Activated CD4-positive, alpha-beta T cell treated with anti-CD3 and anti-CD28 coated beads, Interleukin-10, Interleukin-2, amounts not matched to agents 100 ng/mL and 50 ng/mL, durations not matched to agents 16 hours and 8 hours (primary cell): Measurements from ENCODE around the gene CCL20.

Experiments
- DNase-seq: peaks from one replicate; pipeline ENCODE4 v3.0.0-alpha.2; 2020

The CCL20 gene

DNA sequence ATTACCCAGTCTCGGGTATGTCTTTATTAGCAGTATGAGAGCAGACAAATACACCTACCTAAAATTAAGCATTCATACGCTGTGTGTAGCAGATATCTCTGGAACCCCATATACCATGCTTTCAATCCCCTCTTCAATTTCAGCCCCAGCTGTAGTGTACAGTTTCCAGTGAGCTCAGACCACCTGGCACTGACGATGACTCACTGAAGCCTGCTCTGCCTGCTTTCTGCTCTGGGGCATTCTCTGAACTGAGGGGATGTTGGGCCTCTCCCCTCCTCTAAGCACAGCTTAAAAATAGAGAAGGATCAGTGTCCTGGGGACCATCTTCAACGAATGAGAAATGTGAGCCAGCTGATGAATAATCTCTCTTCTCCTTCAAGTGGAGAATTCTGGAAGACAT, 8.7 kb upstream of the CCL20 start:
- DNase-seq, result no peak

DNA sequence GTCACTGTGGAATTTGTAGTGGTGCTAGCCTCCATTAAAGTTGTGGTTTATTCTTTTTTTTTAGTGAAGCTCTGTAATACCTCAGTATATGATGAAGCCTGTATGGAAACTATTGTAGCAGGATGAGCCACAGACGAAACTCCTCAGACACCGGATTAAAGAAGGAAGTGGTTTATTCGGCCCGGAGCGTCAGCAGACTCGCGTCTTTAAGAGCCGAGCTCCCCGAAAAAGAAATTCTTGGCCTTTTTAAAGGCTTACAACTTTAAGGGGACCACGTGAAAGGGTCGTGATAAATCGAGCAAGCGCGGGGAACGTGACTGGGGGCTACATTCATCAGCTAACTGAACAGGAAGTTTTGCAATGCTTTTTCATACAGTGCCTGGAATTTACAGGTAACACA, 8.1 kb upstream of the CCL20 start:
- DNase-seq, result peak; percentile 58

DNA sequence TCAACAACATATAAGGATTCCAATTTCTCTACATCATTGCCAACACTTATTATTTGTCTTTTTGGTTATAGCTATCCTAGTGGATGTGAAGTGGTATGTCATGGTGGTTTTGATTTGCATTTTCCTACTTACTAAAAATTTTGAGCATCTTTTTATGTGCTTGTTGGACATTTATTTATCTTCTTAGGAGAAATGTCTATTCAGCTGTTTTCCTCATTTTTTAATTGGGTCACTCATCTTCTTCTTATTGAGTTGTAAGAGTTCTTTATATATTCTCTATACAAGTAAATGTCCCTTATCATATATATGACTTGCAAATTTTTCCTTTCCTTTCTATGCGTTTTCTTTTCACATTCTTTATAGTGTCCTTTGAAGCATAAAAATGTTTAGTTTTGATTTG, 4.7 kb upstream of the CCL20 start:
- no peak for DNase-seq

DNA sequence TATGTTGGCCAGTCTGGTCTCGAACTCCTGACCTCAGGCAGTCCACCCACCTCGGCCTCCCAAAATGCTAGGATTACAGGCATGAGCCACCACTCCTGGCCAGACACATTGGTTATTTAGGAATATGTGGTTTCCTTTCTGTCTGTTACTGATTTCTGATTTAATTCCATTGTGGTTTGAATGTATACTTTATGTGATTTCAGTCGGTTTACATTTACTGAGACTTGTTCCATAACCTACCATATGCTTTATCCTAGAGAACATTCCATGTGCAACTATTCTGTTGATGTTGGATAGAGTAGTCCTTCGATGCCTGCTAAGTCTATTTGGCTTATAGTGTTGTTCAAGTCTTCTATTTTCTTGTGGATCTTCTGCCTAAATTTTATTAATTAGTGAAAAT, 1.6 kb upstream of the CCL20 start:
- no peak for DNase-seq

DNA sequence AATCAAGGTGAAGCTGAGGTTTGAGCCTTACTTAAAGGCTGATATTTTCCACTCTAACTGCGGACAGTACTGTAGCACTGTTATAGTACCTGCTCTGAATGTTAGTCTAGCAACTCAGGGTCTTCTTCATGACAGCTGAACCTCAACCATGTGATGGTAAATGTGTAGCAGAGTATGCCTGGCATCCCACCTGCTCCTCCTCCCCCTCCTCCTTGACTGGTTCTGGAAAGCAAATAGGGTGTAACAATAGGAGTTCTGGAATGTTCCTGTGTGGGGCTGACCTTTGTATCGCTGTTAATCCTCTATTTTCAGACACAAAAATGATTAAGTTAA, 447 bp upstream of the CCL20 start:
- no peak for DNase-seq

DNA sequence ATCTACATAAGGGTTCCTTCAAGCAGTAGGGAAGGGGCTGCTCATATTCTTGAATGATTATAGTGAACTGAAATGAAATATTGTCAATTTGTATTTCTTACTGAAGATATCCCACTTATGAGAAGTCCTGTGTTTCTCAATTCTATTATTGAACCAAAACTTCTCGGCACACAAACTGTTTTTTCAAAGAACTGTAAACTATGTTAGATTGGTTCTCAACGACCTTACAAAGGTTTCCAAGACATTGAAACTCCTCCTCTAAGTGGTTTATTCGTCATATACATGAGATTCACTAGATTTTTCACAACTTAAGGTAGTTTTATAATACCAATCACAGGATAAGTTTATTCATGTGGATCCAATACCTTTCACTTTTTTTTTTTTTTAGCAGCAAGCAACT, 1.4 kb downstream of the CCL20 start:
- DNase-seq, result no peak

DNA sequence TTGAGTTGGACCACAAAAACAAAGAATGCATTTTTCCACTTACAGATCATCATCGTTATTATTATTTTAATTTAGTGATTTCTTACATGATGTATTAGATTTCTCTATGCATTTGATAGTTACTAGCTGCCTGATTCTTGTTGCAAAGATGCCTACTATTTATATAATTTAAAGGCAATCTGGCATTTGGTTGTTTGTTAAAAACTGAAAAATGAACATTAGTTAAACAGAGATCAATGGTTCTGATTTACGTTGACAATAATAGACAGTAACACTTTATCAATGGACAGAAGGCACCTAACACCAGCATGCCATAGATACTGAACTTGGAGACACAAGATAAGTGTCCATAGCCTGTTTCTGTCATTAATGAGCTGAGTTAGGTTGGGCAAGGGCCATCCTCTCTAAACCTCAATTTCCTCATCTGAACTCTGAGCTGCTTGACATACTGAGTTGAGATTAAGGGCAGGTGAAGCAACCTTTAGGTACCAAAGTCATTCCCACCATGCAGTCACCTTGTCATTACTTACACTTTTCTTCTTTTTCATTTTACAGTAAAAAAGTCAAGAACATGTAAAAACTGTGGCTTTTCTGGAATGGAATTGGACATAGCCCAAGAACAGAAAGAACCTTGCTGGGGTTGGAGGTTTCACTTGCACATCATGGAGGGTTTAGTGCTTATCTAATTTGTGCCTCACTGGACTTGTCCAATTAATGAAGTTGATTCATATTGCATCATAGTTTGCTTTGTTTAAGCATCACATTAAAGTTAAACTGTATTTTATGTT, 3.1 kb downstream of the CCL20 start:
- no peak for DNase-seq

DNA sequence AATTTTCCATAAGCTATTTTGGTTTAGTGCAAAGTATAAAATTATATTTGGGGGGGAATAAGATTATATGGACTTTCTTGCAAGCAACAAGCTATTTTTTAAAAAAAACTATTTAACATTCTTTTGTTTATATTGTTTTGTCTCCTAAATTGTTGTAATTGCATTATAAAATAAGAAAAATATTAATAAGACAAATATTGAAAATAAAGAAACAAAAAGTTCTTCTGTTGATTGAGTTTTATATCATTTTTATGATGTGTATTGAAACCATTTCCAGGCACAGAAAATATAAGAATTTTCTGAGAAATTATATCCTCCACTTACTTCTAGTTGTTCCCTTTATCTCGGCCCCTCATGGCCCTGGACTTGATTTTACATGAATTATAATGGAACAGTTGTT, 3.7 kb downstream of the CCL20 start:
- no peak for DNase-seq

DNA sequence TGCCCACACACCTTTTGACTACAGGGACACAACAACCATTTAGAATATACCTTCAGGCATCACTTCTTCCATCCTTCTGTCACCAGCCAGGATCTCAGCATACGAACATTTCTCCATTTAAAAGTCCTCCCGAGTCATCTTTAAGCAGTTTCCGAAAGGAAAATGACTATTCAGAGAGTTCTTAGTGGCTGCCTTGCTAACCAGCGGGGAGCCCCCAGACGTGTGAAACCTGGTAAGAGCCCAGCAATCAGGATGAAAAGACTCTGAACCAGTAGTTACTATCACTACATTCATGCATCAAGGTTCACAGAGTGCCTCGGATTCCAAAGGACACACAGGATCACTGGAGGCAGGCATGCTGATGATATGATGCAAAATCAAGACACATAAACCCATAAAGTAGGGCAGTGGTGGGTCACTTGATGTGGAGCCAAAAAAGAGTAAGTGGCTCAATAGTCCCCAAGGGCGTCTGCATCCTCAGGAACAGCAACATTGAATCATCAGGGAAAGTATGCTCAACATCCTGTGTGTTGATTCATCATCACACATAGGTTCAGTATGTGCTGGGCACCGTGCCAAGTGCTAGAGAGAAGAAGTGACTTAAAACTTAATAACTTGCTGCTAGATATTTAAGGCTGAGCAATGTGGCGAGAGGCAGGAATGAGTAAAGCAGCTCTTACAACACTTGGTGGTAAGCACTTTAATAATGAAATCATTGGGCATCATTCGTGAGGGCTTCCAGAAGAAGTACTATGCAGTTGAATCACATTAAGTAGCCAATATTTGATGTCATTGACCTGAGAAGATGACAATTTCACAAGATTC, 4.4 kb downstream of the CCL20 start:
- peak; percentile 93 for DNase-seq

DNA sequence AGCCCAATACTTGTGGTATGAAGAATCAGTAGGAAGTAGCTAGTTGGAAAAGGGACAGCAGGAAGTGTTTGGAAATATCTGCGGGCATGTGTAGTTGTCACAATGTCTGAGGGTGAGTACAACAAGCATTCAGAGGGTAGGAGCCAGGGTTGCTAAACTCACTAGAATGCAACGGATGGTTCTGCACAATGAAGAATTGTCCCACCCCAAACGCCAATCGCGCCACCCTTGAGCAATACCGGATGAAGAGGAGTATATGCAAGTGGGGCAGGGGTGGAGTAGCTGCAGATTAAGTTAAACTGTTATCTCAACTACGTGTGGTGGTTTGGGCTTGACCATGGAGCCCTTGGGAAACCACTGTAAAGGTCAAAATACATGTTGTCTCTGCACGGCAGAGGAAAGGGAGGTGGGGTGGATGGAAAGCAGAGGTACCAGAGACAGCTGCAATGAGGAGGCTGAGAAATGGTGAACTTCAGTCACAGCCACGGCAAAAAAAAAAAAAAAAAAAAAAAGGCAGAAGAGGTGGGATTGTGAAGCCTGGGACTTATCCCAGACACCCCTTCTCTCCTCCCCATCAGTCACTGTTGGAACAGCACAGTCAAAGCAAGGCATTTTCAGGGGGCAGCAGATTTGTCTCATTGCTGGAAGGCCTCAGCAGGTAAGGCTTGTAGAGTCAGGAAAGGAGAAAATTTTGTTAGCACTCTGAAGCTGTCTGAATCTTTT, 5.2 kb downstream of the CCL20 start:
- DNase-seq, result no peak

DNA sequence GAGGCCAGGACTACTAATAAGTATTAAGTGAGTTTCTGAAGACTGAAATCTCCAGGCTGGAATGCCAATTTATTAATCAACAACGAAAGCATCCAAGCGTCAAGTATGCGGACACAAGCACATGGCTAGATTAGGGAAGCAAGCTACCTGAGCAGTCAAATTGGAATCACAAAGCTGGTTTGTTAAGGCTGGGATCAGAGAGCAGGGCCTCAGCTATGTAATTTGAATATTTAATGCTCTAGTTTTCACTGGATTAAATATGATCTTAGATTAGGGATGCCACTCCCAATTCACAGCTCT, 5.7 kb downstream of the CCL20 start:
- no peak for DNase-seq

DNA sequence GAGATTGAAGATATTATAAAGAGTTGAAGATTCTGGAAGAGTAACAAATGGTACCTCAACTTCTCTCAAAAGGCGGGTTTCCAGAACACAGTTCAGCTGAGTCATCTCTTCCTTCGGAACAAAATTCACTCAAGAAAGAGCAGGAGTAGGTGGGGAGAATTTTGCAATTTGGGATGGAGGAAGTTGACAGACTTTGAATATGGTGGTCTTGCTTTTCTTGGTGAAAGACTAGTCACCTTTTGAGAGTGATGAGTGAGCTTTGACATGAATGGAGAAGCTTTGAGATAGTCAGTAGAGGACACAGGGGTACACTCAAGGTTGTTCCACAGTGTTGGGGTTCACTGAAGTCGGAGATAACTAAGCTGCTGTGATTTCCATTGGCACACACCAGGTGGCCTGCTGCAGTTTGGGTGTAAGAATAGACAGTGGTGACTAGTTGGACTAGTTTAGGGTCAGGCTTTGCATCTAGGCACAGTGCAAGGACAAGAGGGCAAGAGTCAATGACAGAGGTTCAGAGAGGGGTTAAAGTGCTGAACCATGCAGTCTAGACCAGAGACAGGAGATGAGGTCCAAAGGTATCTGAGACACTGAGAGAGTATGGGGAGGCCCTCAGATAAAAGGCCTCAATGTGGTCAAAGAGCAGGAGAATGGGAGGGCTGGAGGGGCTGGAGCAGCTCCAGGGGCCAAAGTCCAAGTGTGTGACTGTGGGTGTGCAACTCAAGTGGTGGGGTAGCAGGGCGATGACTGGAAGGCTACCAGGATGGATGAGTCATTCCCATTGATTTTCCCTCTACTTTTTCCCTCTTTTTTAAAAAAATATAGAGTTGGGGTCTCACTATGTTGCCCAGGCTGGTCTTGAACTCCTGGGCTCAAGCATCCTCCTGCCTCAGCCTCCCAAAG, 7.7 kb downstream of the CCL20 start:
- DNase-seq, result no peak

DNA sequence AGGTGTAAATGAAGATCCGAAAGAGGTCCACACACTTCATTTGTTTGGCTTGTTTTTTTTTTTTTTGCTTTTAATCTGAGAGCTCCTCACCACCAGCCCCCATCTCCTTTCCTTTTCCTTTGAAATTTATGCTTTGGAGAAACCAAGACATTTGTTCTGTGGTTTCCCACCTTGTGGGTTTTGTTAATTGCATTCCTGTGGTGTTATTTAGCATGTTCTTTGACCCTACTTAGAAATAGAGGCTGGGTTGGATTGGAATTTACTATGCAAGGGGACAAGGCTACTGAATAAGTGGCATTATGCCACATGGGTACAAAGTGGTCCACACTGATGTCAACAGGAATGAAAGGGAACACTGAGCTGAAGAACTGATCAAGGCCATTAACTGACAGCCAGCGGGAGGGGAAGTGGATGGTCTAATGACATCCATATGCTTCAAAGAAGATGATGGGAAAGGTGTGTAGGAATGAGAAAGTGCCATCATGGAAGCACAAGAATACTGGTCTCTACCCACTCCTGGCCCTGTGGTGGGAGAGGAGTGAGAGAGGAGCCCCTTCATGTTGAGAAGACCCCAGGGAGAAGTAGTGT, 8.9 kb downstream of the CCL20 start:
- no peak for DNase-seq

DNA sequence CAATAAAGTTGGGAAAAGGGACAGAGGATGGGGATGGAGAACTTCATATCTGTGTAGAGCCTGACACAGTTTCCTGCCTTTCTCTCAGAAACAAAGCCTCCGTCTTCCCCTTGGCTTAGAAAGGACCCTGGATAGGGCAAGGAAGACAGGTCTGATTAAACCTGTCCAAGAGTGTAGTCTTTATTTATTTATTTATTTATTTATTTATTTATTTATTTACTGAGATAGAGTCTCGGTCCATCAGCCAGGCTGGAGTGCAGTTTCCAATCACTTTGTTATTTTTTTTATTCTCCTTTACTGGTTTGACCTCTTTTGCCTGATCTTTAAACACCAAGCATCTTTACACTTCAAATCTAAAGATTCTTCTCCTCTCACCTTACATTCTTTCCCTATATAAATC, 10.3 kb downstream of the CCL20 start:
- DNase-seq, result no peak

DNA sequence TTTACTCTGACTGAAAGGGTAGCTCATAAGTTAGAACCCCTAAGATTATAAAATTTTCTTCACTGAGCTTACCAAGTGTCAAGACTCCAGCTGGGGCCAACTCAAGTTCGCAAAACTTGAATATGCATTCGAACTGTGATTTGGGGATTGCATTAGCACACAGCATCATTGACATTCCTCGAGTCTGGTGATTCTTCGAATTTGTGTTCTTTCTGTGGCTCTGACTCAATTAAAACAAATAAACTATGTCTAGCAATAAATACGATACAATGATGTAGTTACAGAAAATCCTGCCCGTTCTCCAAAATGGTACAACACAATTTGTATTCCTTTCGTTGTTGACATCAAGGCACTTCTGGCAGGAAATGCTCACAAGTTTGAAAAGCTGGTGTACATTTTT, 11.1 kb downstream of the CCL20 start:
- no peak for DNase-seq

DNA sequence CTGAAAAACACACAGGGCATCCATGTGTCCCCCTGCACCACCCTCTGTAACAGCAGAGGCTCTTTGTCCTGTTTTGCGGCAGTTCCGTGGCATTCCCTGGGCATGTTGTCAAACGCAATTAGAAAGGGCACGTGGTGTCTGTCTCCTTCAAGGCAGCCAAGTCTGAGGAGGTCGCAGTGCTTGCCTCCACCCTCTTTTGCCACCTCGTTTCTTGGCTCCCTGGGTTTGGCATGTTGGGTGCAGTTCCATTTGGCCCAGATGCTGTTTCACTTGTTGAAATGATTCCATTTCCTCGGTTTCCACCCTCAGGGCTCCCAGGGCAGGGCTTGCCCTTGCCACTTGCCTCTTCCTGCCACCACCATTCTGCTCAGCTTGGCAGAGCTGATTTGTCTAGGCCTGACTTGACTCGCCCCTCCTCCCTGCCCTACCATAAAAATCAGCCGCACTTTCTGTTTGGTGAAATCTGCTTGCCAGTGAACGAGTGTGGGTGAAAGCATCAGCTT, 12.4 kb downstream of the CCL20 start:
- DNase-seq, result peak; percentile 19

DNA sequence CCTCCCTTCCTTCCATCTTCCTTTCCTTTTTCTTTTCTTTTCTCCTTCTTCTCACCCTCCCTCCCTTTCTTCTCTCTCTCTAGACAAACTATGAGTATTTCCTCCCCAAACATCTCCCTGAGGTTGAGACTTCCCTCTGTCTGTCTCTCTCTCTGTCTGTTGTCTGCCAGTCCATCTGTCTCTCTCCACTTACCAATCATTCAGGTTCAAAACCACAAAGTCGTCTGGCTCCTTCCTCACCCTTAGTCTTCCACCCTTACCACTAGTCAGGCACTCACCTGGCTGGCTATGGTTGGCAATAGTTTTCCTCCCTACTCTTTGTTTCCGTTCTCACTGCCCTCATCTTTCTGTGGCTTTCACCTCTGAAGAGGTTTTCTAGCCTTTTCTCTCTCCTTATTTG, 12.9 kb downstream of the CCL20 start:
- DNase-seq, result no peak

DNA sequence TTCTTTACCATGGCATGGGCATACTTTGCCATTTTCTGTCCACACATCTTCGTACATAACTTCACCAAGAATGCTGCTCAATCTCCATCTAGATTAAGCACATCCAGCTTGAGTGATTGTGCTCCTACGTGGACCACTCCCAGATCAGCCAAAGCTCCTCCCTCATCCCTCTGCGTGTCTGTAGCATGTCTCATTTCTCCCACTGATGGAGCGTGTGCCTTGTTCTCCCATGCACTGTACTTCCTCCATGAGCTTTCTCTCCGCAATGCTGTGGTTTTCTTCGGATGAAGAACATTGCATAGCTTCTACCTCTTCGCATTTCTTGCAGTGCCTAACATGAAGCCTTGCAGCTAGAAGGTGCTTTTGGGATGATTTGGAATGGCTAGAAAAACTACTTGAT, 13.5 kb downstream of the CCL20 start:
- DNase-seq, result no peak

DNA sequence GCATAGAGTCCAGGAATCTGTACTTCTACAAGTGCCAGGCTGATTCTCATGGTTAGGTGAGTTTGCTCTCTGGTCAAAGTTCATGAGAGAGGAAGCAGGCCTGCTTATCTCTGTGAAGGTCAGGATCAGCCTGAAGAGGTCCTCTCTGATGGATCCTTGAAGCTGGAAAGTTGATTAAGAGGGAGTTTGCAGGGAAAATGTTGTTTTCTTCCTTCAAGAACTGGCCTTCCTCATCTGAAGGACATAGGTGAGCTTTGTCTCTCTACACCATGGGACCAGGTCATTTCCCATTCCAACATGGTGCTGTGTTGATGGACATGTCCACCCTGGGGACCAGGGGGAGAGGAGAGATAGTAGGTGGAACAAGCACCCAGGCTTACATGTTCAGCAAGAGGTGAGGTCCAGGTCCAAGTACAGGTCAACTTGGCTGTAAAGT, 14.9 kb downstream of the CCL20 start:
- DNase-seq, result no peak

DNA sequence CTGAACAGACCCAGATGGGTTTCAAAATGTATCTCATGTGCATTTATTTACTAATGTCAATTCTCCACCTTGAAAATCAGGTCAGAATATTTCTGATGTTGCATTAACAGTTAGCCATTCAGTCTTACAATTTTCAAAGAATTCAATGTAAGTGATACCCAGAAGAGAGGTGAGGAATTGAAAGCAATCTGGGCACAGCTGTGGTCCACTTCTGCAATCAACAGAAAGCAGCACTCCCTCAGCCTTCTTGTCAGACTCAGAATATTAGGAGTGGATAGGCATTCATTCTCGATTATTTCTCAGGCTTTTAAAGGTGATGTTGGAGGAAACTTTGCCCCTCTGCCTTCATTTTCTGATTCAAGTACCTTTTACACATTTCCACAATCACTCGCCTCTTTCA, 15.7 kb downstream of the CCL20 start:
- DNase-seq, result no peak

DNA sequence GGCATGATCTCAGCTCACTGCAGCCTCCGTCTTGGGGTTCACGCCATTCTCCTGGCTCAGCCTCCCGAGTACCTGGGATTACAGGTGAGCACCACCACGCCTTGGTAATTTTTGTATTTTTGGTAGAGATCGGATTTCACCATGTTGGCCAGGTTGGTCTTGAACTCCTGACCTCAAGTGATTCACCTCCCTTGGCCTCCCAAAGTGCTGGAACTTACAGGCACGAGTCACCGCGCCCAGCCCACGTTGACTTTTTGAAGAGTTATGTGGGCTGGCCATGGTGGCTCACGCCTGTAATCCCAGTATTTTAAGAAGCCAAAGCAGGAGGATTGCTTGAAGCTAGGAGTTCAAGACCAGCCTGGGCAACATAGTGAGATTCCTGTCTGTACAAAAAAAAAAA, 20.8 kb downstream of the CCL20 start:
- DNase-seq, result no peak

DNA sequence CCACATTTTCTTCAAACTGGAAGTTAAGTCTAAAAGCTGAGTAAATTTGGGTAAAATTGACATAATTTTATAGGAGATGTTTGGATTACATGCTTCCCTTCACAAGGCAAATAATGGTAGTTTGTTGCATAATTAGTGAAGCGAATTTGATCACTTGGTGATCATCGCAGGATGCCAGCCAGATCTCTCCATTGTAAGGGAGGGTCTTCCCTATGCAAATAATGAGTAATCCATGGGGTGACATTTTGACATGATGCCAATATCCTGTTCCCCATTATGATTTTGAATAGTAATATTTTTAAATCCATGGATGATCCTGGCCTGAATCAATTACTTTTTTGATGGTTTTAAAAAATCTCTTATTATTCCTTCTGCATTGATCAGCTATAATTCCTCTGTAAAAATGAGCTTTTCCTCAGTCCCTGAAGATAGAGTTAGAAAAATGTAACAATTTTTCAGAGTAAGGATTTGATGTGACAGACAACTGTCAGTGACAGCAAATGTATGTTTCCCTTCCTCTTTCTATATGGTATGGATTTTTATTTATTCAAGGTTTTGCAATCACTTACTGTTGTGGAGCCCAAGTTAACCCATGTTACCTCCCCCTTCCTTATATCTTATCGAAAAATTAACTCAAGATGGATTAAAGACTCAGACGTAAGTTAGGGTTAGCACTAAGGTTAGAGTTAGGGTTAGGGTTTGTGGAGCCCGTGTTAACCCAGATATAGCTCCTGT, 21.4 kb downstream of the CCL20 start:
- no peak for DNase-seq
